Measurements from ENCODE around the gene GRAMD1B. TPM values are rescaled to one million over a fixed set of nuclear protein-coding genes. Genes with fewer than 3 reads are reported as not detected.

GRAMD1B gene
- total and polyA plus RNA-seq, 2 experiments from 2014 or later, result 9.0 to 20.4 TPM

GRCh38 chr11:123437236-123437979 is 7.3 kb downstream of the GRAMD1B start:
- Histone ChIP-seq H4K20me1 (ENCODE audit: insufficient read depth, poor library complexity, severe bottlenecking) (no peaks in the 10 kb centered on the region), H3K79me2 (no peaks in the 10 kb centered on the region), H2AFZ (no peak overlapping the region), H3K27me3 (no peaks in the 10 kb centered on the region), H3K4me1 (ENCODE audit: insufficient read depth) (no peaks in the 10 kb centered on the region), H3K4me2 (no peak overlapping the region), H3K36me3 (replicated peaks; ENCODE audit: insufficient read depth, low read depth) (no peaks in the 10 kb centered on the region), H3K9me2 (replicated peaks; ENCODE audit: insufficient read depth) (no peaks in the 10 kb centered on the region), H3K27ac (no peak overlapping the region), H3K4me3 (no peak overlapping the region), H3K9me3 (ENCODE audit: low read depth) (no peaks in the 10 kb centered on the region)
- 91% methylated on average over 9 of the region's 9 CpGs for WGBS (ENCODE audit: low lambda C conversion rate, missing lambda C conversion rate)
- no peak for DNase-seq (ENCODE audit: low spot score)
- no peak for TF ChIP-seq EZH2phosphoT487 (IDR thresholded peaks at IDR 0.05; ENCODE audit: low read depth, severe bottlenecking, unreplicated experiment)
- no peak for TF ChIP-seq EZH2 (IDR thresholded peaks at IDR 0.05; ENCODE audit: borderline replicate concordance)
- TF ChIP-seq, protein P1, sequence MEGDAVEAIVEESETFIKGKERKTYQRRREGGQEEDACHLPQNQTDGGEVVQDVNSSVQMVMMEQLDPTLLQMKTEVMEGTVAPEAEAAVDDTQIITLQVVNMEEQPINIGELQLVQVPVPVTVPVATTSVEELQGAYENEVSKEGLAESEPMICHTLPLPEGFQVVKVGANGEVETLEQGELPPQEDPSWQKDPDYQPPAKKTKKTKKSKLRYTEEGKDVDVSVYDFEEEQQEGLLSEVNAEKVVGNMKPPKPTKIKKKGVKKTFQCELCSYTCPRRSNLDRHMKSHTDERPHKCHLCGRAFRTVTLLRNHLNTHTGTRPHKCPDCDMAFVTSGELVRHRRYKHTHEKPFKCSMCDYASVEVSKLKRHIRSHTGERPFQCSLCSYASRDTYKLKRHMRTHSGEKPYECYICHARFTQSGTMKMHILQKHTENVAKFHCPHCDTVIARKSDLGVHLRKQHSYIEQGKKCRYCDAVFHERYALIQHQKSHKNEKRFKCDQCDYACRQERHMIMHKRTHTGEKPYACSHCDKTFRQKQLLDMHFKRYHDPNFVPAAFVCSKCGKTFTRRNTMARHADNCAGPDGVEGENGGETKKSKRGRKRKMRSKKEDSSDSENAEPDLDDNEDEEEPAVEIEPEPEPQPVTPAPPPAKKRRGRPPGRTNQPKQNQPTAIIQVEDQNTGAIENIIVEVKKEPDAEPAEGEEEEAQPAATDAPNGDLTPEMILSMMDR (IDR thresholded peaks at IDR 0.05; ENCODE audit: poor library complexity), result no peak

- DNase-seq (ENCODE audit: low spot score), result no peak
- Histone ChIP-seq H3K4me2 (no peak overlapping the region), H3K9me2 (replicated peaks; ENCODE audit: insufficient read depth) (no peaks in the 10 kb centered on the region), H2AFZ (no peak overlapping the region), H3K79me2 (no peaks in the 10 kb centered on the region), H3K9me3 (ENCODE audit: low read depth) (no peaks in the 10 kb centered on the region), H3K27ac (no peak overlapping the region), H3K4me3 (no peak overlapping the region), H4K20me1 (ENCODE audit: insufficient read depth, poor library complexity, severe bottlenecking) (no peaks in the 10 kb centered on the region), H3K4me1 (ENCODE audit: insufficient read depth) (no peaks in the 10 kb centered on the region), H3K27me3 (no peaks in the 10 kb centered on the region), H3K36me3 (replicated peaks; ENCODE audit: insufficient read depth, low read depth) (no peaks in the 10 kb centered on the region)
- TF ChIP-seq EZH2phosphoT487 (IDR thresholded peaks at IDR 0.05; ENCODE audit: low read depth, severe bottlenecking, unreplicated experiment) (no peak), EZH2 (IDR thresholded peaks at IDR 0.05; ENCODE audit: borderline replicate concordance) (no peak)
- TF ChIP-seq, protein P1 (IDR thresholded peaks at IDR 0.05; ENCODE audit: poor library complexity), result no peak
- whole genome bisulfite sequencing (ENCODE audit: low lambda C conversion rate, missing lambda C conversion rate), result 49% methylated on average over 7 of the region's 7 CpGs
Measured at GRCh38 chr11:123438131-123438627, 8.1 kb downstream of the GRAMD1B start.

DNA sequence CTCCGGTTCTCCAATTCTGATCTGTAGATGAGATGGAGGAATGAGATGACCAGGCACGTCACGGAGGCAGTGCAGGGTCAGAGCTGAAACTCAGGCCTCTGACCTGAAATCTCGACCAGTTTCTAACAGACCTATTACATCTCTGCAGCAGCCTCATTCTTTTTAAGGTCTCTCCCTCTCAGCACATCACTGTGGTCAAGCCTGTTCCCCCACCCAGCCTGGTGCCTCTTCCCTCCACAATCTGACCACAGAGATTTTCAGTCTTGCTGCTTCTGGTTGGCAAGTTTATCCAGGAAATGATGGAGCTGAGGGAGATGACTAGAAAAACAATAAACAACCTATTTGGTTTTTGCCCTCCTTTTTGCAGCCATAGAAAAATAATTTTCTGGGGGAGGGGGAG is 9.5 kb downstream of the GRAMD1B start:
- TF ChIP-seq, protein P1 (IDR thresholded peaks at IDR 0.05; ENCODE audit: poor library complexity), result no peak
- TF ChIP-seq EZH2 (IDR thresholded peaks at IDR 0.05; ENCODE audit: borderline replicate concordance), result no peak
- TF ChIP-seq EZH2phosphoT487 (IDR thresholded peaks at IDR 0.05; ENCODE audit: low read depth, severe bottlenecking, unreplicated experiment), result no peak
- H3K27ac ChIP-seq, result no peak overlapping the region
- H3K36me3 ChIP-seq (replicated peaks; ENCODE audit: insufficient read depth, low read depth), result no peaks in the 10 kb centered on the region
- no peaks in the 10 kb centered on the region for H4K20me1 ChIP-seq (ENCODE audit: insufficient read depth, poor library complexity, severe bottlenecking)
- DNase-seq (ENCODE audit: low spot score), result no peak
- H3K79me2 ChIP-seq, result no peaks in the 10 kb centered on the region
- no peaks in the 10 kb centered on the region for H3K9me2 ChIP-seq (replicated peaks; ENCODE audit: insufficient read depth)
- no peak overlapping the region for H3K4me3 ChIP-seq
- no peaks in the 10 kb centered on the region for H3K9me3 ChIP-seq (ENCODE audit: low read depth)
- H3K27me3 ChIP-seq, result no peaks in the 10 kb centered on the region
- H3K4me1 ChIP-seq (ENCODE audit: insufficient read depth), result no peaks in the 10 kb centered on the region
- H3K4me2 ChIP-seq, result no peak overlapping the region
- 74% methylated on average over 4 of the region's 4 CpGs for WGBS (ENCODE audit: low lambda C conversion rate, missing lambda C conversion rate)
- no peak overlapping the region for H2AFZ ChIP-seq
